ENCODE results near the gene MYORG. TPM values are rescaled to one million over a fixed set of nuclear protein-coding genes. Genes with fewer than 3 reads are reported as not detected.
"Not testable (repeated sequence)": the region's sequence is repeated elsewhere in the genome, so short reads cannot be mapped to it uniquely, and the experiment has no call there.

Gene MYORG
- total RNA-seq, 2 experiments from 2014 or later = 0.98 to 3.9 TPM

DNA sequence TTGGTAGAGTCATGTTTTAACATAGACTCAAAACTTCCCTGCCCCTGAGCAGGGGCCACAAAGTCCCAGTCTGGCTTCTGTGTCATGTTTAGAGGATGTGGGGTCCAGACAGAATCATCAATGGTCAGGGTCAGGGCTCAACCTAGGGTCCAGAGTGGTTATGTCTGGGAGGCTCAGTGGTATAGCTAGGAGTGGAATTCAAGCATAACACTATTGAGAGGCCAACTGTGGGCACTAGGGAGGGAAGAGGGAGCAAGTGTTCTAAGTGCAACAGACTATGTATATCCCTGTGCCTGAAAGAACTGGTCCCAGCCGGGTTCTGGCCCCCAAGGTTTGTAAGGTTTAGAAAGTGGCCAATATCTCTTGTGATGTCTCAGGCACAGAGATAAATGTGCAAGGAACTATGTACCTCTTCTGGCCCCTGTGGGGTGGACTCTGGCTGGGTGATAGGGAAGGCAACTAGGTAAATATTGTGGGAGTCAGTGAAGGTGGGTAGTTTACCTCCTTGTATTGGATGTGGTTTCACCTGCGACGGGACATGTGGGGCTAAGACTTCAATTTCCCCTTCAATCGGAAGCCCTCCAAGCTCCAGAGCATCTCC is 14.0 kb downstream of the MYORG start:
- Histone ChIP-seq H2AFZ (ENCODE audit: low read length) (no peak overlapping the region), H3K4me2 (ENCODE audit: low read length) (no peak overlapping the region), H3K36me3 (ENCODE audit: insufficient read depth, low read length) (no peaks in the 10 kb centered on the region), H3K9me3 (ENCODE audit: low read length) (no peaks in the 10 kb centered on the region), H3K4me3 (ENCODE audit: low read depth, low read length, poor library complexity, severe bottlenecking) (no peak overlapping the region), H3K27ac (ENCODE audit: low read depth, low read length, poor library complexity, severe bottlenecking) (no peak overlapping the region), H3K9me2 (ENCODE audit: insufficient read depth, low read length) (no peaks in the 10 kb centered on the region), H3K79me2 (ENCODE audit: insufficient read depth, low read depth, low read length) (no peaks in the 10 kb centered on the region), H3K4me1 (ENCODE audit: insufficient read depth, low read length, poor library complexity, severe bottlenecking) (no peaks in the 10 kb centered on the region), H4K20me1 (ENCODE audit: insufficient read depth, low read length) (no peaks in the 10 kb centered on the region)
- no TSS peak for BruUV-seq (replicated peaks)
- DNase-seq (ENCODE audit: low spot score) = no peak
- ChIA-PET CTCF (ENCODE audit: unreplicated experiment) (no interaction called here), POLR2A (no interaction called here)
- intact Hi-C loops (cut with micrococcal nuclease; ENCODE audit: unreplicated experiment) = no loop called here
- TF ChIP-seq CTCF (conservative IDR thresholded peaks at IDR 0.05; ENCODE audit: low read length) = no peak
- TF ChIP-seq EZH2phosphoT487 (IDR thresholded peaks at IDR 0.05; ENCODE audit: borderline replicate concordance, low read depth, low read length) = no peak

DNA sequence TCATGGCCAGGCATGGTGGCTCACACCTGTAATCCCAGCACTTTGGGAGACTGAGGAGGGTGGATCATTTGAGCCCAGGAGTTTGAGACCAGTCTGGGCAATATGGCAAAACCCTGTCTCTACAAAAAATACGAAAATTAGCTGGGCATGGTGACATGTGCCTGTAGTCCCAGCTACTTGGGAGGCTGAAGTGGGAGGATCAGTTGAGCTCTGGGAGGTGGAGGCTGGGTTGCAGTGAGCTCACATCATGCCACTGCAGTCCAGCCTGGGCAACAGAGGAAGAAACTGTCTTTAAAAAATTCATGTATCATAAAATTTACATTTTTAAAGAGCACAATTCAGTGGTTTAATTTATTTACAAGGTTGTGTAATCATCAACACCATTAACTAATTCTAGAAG is 23.7 kb downstream of the MYORG start:
- H3K4me2 ChIP-seq (ENCODE audit: low read length); CTCF ChIA-PET (ENCODE audit: unreplicated experiment); H4K20me1 ChIP-seq (ENCODE audit: insufficient read depth, low read length); H3K4me3 ChIP-seq (ENCODE audit: low read depth, low read length, poor library complexity, severe bottlenecking); H2AFZ ChIP-seq (ENCODE audit: low read length); DNase-seq (ENCODE audit: low spot score); H3K4me1 ChIP-seq (ENCODE audit: insufficient read depth, low read length, poor library complexity, severe bottlenecking); BruUV-seq (replicated peaks); H3K79me2 ChIP-seq (ENCODE audit: insufficient read depth, low read depth, low read length); H3K9me3 ChIP-seq (ENCODE audit: low read length); H3K9me2 ChIP-seq (ENCODE audit: insufficient read depth, low read length); H3K27ac ChIP-seq (ENCODE audit: low read depth, low read length, poor library complexity, severe bottlenecking); intact Hi-C loops (cut with micrococcal nuclease; ENCODE audit: unreplicated experiment); H3K36me3 ChIP-seq (ENCODE audit: insufficient read depth, low read length): not testable (repeated sequence)
- POLR2A ChIA-PET = interaction anchor here (1.4 kb wide), 1 partner anchor 15 kb away, joined by 4 read pairs; no protein-coding TSS in a partner anchor

- H3K79me2 ChIP-seq (ENCODE audit: insufficient read depth, low read depth, low read length); H3K4me1 ChIP-seq (ENCODE audit: insufficient read depth, low read length, poor library complexity, severe bottlenecking); CTCF ChIA-PET (ENCODE audit: unreplicated experiment); POLR2A ChIA-PET; intact Hi-C loops (cut with micrococcal nuclease; ENCODE audit: unreplicated experiment); H3K4me3 ChIP-seq (ENCODE audit: low read depth, low read length, poor library complexity, severe bottlenecking); H2AFZ ChIP-seq (ENCODE audit: low read length); H4K20me1 ChIP-seq (ENCODE audit: insufficient read depth, low read length); H3K9me3 ChIP-seq (ENCODE audit: low read length); H3K9me2 ChIP-seq (ENCODE audit: insufficient read depth, low read length); H3K4me2 ChIP-seq (ENCODE audit: low read length); DNase-seq (ENCODE audit: low spot score); H3K36me3 ChIP-seq (ENCODE audit: insufficient read depth, low read length); BruUV-seq (replicated peaks); H3K27ac ChIP-seq (ENCODE audit: low read depth, low read length, poor library complexity, severe bottlenecking): not testable (repeated sequence)
Measured at GRCh38 chr9:34352122-34352652, 24.5 kb downstream of the MYORG start.

GRCh38 chr9:34349324-34349723 is 27.4 kb downstream of the MYORG start:
- no peak for TF ChIP-seq EZH2phosphoT487 (IDR thresholded peaks at IDR 0.05; ENCODE audit: borderline replicate concordance, low read depth, low read length)
- no peak for TF ChIP-seq CTCF (conservative IDR thresholded peaks at IDR 0.05; ENCODE audit: low read length)
- Histone ChIP-seq H3K36me3 (ENCODE audit: insufficient read depth, low read length) (no peaks in the 10 kb centered on the region), H3K4me2 (ENCODE audit: low read length) (no peak overlapping the region), H3K27ac (ENCODE audit: low read depth, low read length, poor library complexity, severe bottlenecking) (no peak overlapping the region), H3K79me2 (ENCODE audit: insufficient read depth, low read depth, low read length) (no peaks in the 10 kb centered on the region), H2AFZ (ENCODE audit: low read length) (no peak overlapping the region), H3K4me3 (ENCODE audit: low read depth, low read length, poor library complexity, severe bottlenecking) (no peak overlapping the region), H3K9me2 (ENCODE audit: insufficient read depth, low read length) (no peaks in the 10 kb centered on the region), H3K9me3 (ENCODE audit: low read length) (no peaks in the 10 kb centered on the region), H4K20me1 (ENCODE audit: insufficient read depth, low read length) (no peaks in the 10 kb centered on the region), H3K4me1 (ENCODE audit: insufficient read depth, low read length, poor library complexity, severe bottlenecking) (no peaks in the 10 kb centered on the region)
- POLR2A ChIA-PET = interaction anchor here (1.0 to 1.2 kb wide), 2 partner anchors 11 to 306 kb away, joined by 3 read pairs; no protein-coding TSS in a partner anchor
- CTCF ChIA-PET (ENCODE audit: unreplicated experiment) = no interaction called here
- no TSS peak for BruUV-seq (replicated peaks)
- intact Hi-C loops (cut with micrococcal nuclease; ENCODE audit: unreplicated experiment) = no loop called here
- DNase-seq (ENCODE audit: low spot score) = no peak
